Thymus (tissue), 11 donors: Measurements from ENCODE around the gene NCSTN. TPM values are rescaled to one million over a fixed set of nuclear protein-coding genes. Genes with fewer than 3 reads are reported as not detected.

Experiments used
- DNase-seq, 9 donors: peaks; one replicate each; pipeline ENCODE4 v3.0.0-alpha.2; 2013; ENCODE audit warnings: low spot score in 9 of 9, low read depth in 6 of 9, missing footprints in 1 of 9
- H3K27ac ChIP-seq, 2 donors: one replicate each; pipeline ENCODE4 v1.5.1; 2013; ENCODE audit warnings: control low read depth in 1 of 2, low read depth in 1 of 2, low read length in 1 of 2, mild to moderate bottlenecking in 1 of 2, moderate library complexity in 1 of 2
- H3K27me3 ChIP-seq, 2 donors: one replicate each; pipeline ENCODE4 v1.5.1; 2013; ENCODE audit warnings: low read length in 1 of 2; ENCODE audit not compliant: control insufficient read depth in 2 of 2, insufficient read depth in 1 of 2
- H3K36me3 ChIP-seq, 2 donors: one replicate each; pipeline ENCODE4 v1.5.1; 2013; ENCODE audit warnings: low read length in 1 of 2, mild to moderate bottlenecking in 1 of 2, moderate library complexity in 1 of 2; ENCODE audit not compliant: control insufficient read depth in 2 of 2, insufficient read depth in 2 of 2
- H3K4me1 ChIP-seq, 2 donors: one replicate each; pipeline ENCODE4 v1.5.1; 2013; ENCODE audit warnings: low read length in 2 of 2; ENCODE audit not compliant: control insufficient read depth in 2 of 2, insufficient read depth in 2 of 2
- H3K4me3 ChIP-seq, 2 donors: one replicate each; pipeline ENCODE4 v1.5.1; 2013; ENCODE audit warnings: low read length in 2 of 2, control low read depth in 1 of 2, mild to moderate bottlenecking in 1 of 2
- H3K9me3 ChIP-seq, 2 donors: one replicate each; pipeline ENCODE4 v1.5.1; 2013; ENCODE audit warnings: low read length in 1 of 2, mild to moderate bottlenecking in 1 of 2; ENCODE audit not compliant: control insufficient read depth in 2 of 2, insufficient read depth in 1 of 2
- whole genome bisulfite sequencing: extraction: QIAGEN DNeasy Blood & Tissue Kit; methylation state at CpG from one replicate; pipeline ENCODE4 v1.1.7; 2013; 5-methylcytosine and 5-hydroxymethylcytosine counted together
- polyA plus RNA-seq: library from polyadenylated mRNA; stranded (reverse); fragments of 200-250 nt; gene quantifications from one replicate; pipeline ENCODE4 v1.2.3, GENCODE V29; 2013
- total RNA-seq: library from RNA; stranded (reverse); fragments of 120-200 nt; gene quantifications from one replicate; pipeline ENCODE4 v1.2.4, GENCODE V29; 2013
- donor health status: healthy.

The NCSTN gene
- total and polyA plus RNA-seq, 2 donors = 22.2 to 40.0 TPM

GRCh38 chr1:160357286-160358002 lies 14.3 kb downstream of the NCSTN start:
- Histone ChIP-seq H3K27ac (no peak overlapping the region), H3K4me3 (no peak overlapping the region), H3K4me1 (no peaks in the 10 kb centered on the region), H3K9me3 (no peaks in the 10 kb centered on the region), H3K36me3 (peaks cover 73 to 82% of the 10 kb centered on the region in 2 donors), H3K27me3 (no peaks in the 10 kb centered on the region)
- no peak for DNase-seq
- WGBS = 98% methylated on average over 7 of the region's 7 CpGs

GRCh38 chr1:160358073-160358472 lies 14.9 kb downstream of the NCSTN start:
- Histone ChIP-seq H3K27me3 (no peaks in the 10 kb centered on the region), H3K27ac (no peak overlapping the region), H3K4me3 (no peak overlapping the region), H3K9me3 (no peaks in the 10 kb centered on the region), H3K36me3 (peaks cover 67 to 75% of the 10 kb centered on the region in 2 donors), H3K4me1 (no peaks in the 10 kb centered on the region)
- no peak for DNase-seq
- 97% methylated on average over 4 of the region's 4 CpGs for WGBS

GRCh38 chr1:160359559-160360226 lies 16.5 kb downstream of the NCSTN start:
- Histone ChIP-seq H3K27me3 (no peaks in the 10 kb centered on the region), H3K27ac (no peak overlapping the region), H3K4me3 (no peak overlapping the region), H3K36me3 (peaks cover 51 to 59% of the 10 kb centered on the region in 2 donors), H3K4me1 (no peaks in the 10 kb centered on the region), H3K9me3 (no peaks in the 10 kb centered on the region)
- 98% methylated on average over 9 of the region's 9 CpGs for WGBS
- DNase-seq = no peak

DNA sequence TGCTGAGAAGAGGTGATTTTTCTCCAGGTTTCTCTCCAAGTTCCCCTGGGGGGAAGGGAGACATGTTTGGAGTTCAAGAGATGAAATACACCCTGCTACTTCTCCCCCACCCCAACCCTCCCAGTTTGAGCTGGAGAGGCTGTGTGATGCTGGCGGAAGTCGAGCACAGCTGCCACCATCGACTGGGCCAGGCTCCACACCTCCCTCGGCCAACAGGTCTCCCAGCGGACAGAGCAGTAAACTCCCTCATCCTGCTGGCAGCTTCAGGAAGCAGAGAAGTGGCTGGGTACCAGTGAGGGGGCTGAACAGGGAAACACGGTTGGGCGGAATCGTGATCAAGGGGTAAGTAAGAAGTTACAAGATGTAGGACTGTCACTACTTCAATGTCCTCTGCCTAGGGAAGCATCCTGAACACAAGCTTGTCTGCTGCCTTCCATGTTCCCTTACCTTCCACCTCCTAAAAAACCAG lies 17.1 kb downstream of the NCSTN start:
- H3K4me3 ChIP-seq = no peak overlapping the region
- no peak for DNase-seq
- H3K4me1 ChIP-seq = no peaks in the 10 kb centered on the region
- no peaks in the 10 kb centered on the region for H3K9me3 ChIP-seq
- peaks cover 45 to 53% of the 10 kb centered on the region in 2 donors for H3K36me3 ChIP-seq
- WGBS = 96% methylated on average over 8 of the region's 8 CpGs
- no peaks in the 10 kb centered on the region for H3K27me3 ChIP-seq
- H3K27ac ChIP-seq = no peak overlapping the region

DNA sequence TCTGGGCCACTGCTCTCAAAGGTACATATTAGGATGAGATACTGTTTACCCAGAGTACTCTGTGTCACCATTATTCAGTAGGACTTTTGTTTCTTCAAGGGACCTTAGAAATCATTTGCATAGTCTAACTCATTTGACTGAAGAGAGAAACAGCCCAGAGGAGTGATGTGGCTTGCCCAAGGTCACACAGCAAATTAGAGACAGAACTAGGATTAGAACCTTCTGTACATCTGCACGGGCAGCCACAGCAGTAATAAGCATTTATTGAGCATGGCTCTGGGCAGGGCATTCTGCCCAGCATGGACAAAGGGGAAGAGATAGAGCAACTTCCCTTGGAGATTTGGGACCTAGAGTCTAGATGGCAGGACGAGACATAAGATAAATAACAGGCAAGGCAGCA lies 18.0 kb downstream of the NCSTN start:
- Histone ChIP-seq H3K27ac (no peak overlapping the region), H3K4me1 (no peaks in the 10 kb centered on the region), H3K9me3 (no peaks in the 10 kb centered on the region), H3K27me3 (no peaks in the 10 kb centered on the region), H3K36me3 (peaks cover 36 to 44% of the 10 kb centered on the region in 2 donors), H3K4me3 (no peak overlapping the region)
- no peak for DNase-seq
- WGBS = 95% methylated on average over 2 of the region's 2 CpGs

GRCh38 chr1:160361814-160362167 lies 18.6 kb downstream of the NCSTN start:
- WGBS = 84% methylated on average over 4 of the region's 4 CpGs
- Histone ChIP-seq H3K27me3 (no peaks in the 10 kb centered on the region), H3K4me3 (no peak overlapping the region), H3K36me3 (peaks cover 30 to 38% of the 10 kb centered on the region in 2 donors), H3K9me3 (no peaks in the 10 kb centered on the region), H3K27ac (no peak overlapping the region), H3K4me1 (no peaks in the 10 kb centered on the region)
- DNase-seq = no peak

DNA sequence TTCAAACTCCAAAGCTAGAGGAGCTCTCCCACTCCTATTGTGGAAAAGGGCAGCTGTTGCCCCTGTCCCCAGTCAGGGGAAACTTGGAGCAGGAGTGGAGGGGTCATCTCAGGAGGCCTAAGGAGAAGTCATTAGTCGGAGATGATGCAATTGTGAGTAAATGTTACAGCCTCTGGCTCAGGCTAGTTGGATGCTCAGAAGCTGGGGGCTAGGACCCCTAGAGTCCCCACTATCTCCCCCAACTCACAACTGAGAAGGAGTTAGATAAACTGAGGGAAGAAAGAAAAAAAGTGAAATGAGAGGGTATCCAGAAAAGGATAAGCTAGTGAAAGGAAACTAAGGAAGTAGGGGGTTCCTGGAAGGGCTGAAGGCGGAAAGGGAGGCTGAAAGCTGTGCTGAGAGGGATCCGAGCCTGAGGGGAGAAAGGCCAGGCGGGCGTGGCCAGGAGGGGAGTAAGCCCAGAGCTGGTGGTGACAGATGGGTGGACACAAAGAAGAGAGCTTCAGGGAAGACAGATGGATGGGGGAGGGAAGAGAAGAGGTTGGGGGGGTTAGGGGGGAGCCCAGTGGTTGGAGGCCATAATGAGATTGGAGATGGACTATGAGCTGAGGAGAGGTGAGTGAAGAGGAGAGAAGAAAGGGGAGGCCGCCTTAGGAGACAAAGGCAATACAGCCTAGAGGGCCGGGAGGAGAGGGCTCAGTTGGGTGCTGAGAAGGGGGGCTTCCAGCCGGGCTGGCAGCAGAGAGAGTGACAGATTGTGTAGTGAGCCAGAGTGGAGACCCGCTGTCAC lies 19.2 kb downstream of the NCSTN start:
- WGBS = 96% methylated on average over 9 of the region's 9 CpGs
- H3K27ac ChIP-seq = no peak overlapping the region
- H3K36me3 ChIP-seq = peaks cover 24 to 32% of the 10 kb centered on the region in 2 donors
- H3K9me3 ChIP-seq = no peaks in the 10 kb centered on the region
- no peaks in the 10 kb centered on the region for H3K4me1 ChIP-seq
- H3K27me3 ChIP-seq = peaks cover 0 to 3% of the 10 kb centered on the region in 2 donors
- no peak overlapping the region for H3K4me3 ChIP-seq
- DNase-seq = no peak

DNA sequence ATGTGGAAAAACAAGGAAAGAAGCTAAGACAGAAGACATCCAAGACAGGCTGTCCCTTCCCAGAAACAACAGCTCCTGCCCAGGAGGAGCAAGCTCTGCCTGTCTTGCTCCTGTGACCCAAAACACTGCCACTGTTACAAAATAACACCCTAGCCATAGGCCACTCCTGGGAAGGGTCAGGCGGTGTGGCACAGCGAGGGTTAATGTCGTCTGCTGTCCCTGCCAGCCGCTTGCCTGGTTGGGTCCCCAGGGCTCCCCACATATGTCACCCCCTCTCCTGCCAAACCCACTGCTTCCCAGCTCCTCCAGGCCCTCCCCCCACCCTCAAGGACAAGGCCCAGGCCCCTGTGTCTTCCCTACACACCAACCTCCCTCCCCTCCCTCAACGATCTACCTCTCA lies 19.8 kb downstream of the NCSTN start:
- H3K27ac ChIP-seq = no peak overlapping the region
- H3K27me3 ChIP-seq = peaks cover 0 to 3% of the 10 kb centered on the region in 2 donors
- no peak overlapping the region for H3K4me3 ChIP-seq
- 88% methylated on average over 5 of the region's 5 CpGs for WGBS
- no peak for DNase-seq
- no peaks in the 10 kb centered on the region for H3K4me1 ChIP-seq
- no peaks in the 10 kb centered on the region for H3K9me3 ChIP-seq
- H3K36me3 ChIP-seq = peaks cover 18 to 26% of the 10 kb centered on the region in 2 donors
